SK-N-MC (cell line): Measurements from ENCODE around the gene ZDHHC1.

ENCODE experiments used
- EZH2 ChIP-seq: fragments of 200-600 bp; sonication (generic); IDR thresholded peaks from one replicate; pipeline ENCODE4 v1.6.1; 2017; ENCODE audit warnings: antibody characterized with exemption
- FOXP2 ChIP-seq: optimal IDR thresholded peaks from 2 replicates; pipeline ENCODE3; 2011; ENCODE audit warnings: mild to moderate bottlenecking, moderate library complexity; ENCODE audit not compliant: insufficient read depth; ENCODE audit errors: extremely low read length, control extremely low read depth
- POLR2AphosphoS5 ChIP-seq: IDR thresholded peaks from 2 replicates; pipeline ENCODE4 v1.6.1; 2012; ENCODE audit warnings: mild to moderate bottlenecking, low read depth, low read length, borderline replicate concordance

DNA sequence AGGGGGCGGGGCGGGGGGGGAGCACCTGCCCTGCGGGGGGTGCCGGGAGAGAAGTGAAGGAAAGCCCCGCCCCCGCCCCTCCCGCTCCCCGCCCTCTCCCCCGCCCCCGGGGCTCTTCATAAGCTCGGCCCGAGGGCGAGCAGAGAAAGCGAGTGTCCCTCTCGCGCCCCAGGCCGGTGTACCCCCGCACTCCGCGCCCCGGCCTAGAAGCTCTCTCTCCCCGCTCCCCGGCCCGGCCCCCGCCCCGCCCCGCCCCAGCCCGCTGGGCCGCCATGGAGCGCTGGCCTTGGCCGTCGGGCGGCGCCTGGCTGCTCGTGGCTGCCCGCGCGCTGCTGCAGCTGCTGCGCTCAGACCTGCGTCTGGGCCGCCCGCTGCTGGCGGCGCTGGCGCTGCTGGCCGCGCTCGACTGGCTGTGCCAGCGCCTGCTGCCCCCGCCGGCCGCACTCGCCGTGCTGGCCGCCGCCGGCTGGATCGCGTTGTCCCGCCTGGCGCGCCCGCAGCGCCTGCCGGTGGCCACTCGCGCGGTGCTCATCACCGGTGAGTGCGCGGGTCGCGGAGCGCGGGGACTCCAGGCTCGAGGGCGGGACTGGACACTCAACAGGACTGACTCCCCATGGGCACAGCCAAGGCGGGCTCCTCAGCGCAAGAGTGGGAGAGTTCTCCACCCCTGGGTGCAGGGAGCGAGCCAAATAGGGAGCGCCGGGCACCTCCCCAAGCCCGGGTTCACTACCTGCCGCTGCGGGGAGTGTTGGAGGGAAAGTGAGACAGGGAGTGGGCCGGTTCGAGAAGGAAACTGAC lies 14.9 kb upstream of the ZDHHC1 start, which contains the start of gene HSD11B2:
- TF ChIP-seq EZH2 (no peak), POLR2AphosphoS5 (no peak), FOXP2 (no peak)
